ENCODE measurements around the gene RER1.

RER1 gene

DNA sequence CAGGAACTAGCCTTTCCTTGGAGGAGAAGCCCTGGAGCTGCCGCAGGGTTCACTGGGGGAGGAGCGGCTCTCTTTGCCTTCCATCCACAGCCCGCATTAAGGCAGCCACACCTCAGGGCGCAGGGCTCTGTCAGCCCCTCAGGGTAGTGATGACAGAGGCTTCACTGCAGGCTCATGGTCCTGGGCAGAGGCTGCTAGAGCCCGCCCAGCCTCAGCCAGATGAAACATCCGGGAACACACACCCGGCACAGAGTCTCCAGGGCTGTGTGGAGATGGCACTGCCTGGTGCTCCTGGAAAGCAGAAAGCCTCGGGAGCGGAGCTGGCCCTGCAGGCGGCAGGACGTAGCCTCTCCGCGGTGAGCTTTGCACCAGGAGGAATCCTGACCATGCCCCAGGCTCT lies 50.1 kb downstream of the RER1 start:
- Histone ChIP-seq H2AK5ac (ENCODE audit: low read length) (no peak overlapping the region), H3K9me3 (ENCODE audit: insufficient read depth, low read depth, low read length) (peaks cover 4% of the 10 kb centered on the region), H3K79me2 (ENCODE audit: control insufficient read depth, insufficient read depth, low read length, poor library complexity) (no peaks in the 10 kb centered on the region), H3K4me3 (ENCODE audit: low read depth, low read length) (peak overlapping the region; percentile 50), H4K12ac (ENCODE audit: low read depth, low read length) (no peak overlapping the region), H2BK5ac (ENCODE audit: low read depth, low read length, poor library complexity) (no peak overlapping the region), H3K4me1 (ENCODE audit: control insufficient read depth in 1 of 2, insufficient read depth in 2 of 2, low read length in 2 of 2) (no peaks in the 10 kb centered on the region), H3K36me3 (ENCODE audit: control insufficient read depth in 1 of 2, insufficient read depth in 2 of 2, low read length in 2 of 2) (no peaks in the 10 kb centered on the region), H3K27me3 (ENCODE audit: insufficient read depth, low read length) (peaks cover 18% of the 10 kb centered on the region), H4K8ac (ENCODE audit: low read depth, low read length) (no peak overlapping the region), H3K4me2 (ENCODE audit: low read length) (no peak overlapping the region), H3K14ac (ENCODE audit: low read length) (no peak overlapping the region), H4K91ac (ENCODE audit: low read depth, low read length) (no peak overlapping the region), H3K9ac (ENCODE audit: low read length) (no peak overlapping the region), H3K27ac (ENCODE audit: low read depth, low read length) (no peak overlapping the region), H2BK120ac (ENCODE audit: insufficient read depth, low read length, poor library complexity) (no peak overlapping the region), H2BK12ac (ENCODE audit: low read length) (no peak overlapping the region), H3K23ac (ENCODE audit: low read length) (no peak overlapping the region), H2AFZ (ENCODE audit: insufficient read depth, low read length, poor library complexity) (no peak overlapping the region), H3K4ac (ENCODE audit: low read depth, low read length) (no peak overlapping the region), H3K18ac (ENCODE audit: low read length) (no peak overlapping the region), H3K79me1 (ENCODE audit: low read length) (no peaks in the 10 kb centered on the region)
- no CpG with 5 or more reads among the region's 13 CpGs for WGBS (ENCODE audit: extremely low coverage, insufficient coverage, insufficient read length)
- DNase-seq: peak; percentile 70 to 74

DNA sequence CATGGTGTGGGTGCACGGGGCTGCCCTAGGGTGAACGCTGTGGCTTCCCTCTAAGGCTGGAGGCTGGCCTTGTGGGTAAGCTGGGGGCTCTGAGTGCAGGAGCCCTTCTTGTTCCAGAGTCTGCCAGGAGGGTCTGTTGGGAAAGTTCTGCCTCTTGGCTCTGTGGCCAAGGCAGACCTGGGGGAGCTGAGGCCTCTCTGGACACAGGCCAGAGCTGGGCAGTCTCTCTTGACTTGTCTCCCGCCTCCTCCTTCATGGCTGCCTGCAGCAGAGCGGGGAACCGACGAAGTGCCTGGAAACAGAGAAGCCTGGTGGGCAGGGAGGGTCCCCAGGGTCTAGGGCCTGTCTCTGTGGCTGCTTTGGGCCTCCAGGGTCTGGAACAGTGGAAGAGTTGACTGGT lies 51.0 kb downstream of the RER1 start:
- Histone ChIP-seq H3K4me1 (ENCODE audit: control insufficient read depth in 1 of 2, insufficient read depth in 2 of 2, low read length in 2 of 2) (no peaks in the 10 kb centered on the region), H3K79me2 (ENCODE audit: control insufficient read depth, insufficient read depth, low read length, poor library complexity) (no peaks in the 10 kb centered on the region), H4K8ac (ENCODE audit: low read depth, low read length) (no peak overlapping the region), H3K27ac (ENCODE audit: low read depth, low read length) (no peak overlapping the region), H2AK5ac (ENCODE audit: low read length) (no peak overlapping the region), H4K12ac (ENCODE audit: low read depth, low read length) (no peak overlapping the region), H3K9me3 (ENCODE audit: insufficient read depth, low read depth, low read length) (peaks cover 4% of the 10 kb centered on the region), H3K4me3 (ENCODE audit: low read depth, low read length) (no peak overlapping the region), H3K27me3 (ENCODE audit: insufficient read depth, low read length) (peaks cover 18% of the 10 kb centered on the region), H3K18ac (ENCODE audit: low read length) (no peak overlapping the region), H3K4me2 (ENCODE audit: low read length) (no peak overlapping the region), H3K4ac (ENCODE audit: low read depth, low read length) (no peak overlapping the region), H4K91ac (ENCODE audit: low read depth, low read length) (no peak overlapping the region), H2AFZ (ENCODE audit: insufficient read depth, low read length, poor library complexity) (no peak overlapping the region), H3K23ac (ENCODE audit: low read length) (no peak overlapping the region), H3K36me3 (ENCODE audit: control insufficient read depth in 1 of 2, insufficient read depth in 2 of 2, low read length in 2 of 2) (no peaks in the 10 kb centered on the region), H3K14ac (ENCODE audit: low read length) (no peak overlapping the region), H3K9ac (ENCODE audit: low read length) (no peak overlapping the region), H2BK5ac (ENCODE audit: low read depth, low read length, poor library complexity) (no peak overlapping the region), H2BK12ac (ENCODE audit: low read length) (no peak overlapping the region), H3K79me1 (ENCODE audit: low read length) (no peaks in the 10 kb centered on the region), H2BK120ac (ENCODE audit: insufficient read depth, low read length, poor library complexity) (no peak overlapping the region)
- DNase-seq: no peak
- no CpG with 5 or more reads among the region's 6 CpGs for WGBS (ENCODE audit: extremely low coverage, insufficient coverage, insufficient read length)

DNA sequence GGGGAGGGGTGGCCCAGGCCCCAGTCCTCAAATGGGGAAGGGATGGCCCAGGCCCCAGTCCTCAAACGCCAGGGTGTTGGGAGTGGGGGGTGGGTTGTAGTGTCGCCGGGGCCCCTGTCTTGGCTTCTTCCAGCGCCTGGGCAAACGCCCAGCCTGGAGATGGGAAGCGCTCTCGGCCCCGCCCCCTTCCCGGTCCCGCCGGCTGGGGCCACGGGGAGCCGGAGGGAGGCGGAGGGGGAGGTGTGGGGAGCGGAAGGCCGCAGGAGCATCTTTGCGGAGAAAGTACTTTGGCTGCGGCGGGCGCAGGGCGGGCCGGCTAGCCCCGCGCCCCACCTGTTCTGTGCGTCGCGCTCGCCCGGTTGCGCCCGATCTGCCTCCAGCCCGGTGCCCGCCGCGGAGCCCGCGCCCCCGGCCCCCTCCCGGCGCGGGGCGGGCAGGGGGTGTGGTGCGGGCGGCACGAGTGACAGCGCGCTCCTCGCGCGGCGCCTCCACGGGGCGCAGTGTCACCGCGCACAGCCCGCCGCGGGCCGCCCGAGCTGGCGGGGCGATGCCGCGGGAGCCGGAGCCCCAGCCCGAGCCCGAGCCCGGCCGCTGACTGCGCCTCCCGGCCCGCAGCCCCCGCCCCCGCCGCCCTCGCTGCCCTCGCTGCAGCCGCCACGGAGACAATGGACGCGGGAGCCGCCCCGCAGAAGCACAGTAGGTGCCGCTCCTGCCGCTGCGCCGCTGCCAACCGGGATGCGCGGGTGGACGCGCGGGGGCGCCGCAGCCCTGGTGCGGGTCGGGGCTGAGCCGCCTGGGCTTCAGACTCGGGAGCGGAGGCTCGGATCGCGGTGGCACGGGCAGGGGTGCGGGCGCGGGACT lies 51.9 kb downstream of the RER1 start:
- Histone ChIP-seq H3K4me1 (ENCODE audit: control insufficient read depth in 1 of 2, insufficient read depth in 2 of 2, low read length in 2 of 2) (no peaks in the 10 kb centered on the region), H3K9ac (ENCODE audit: low read length) (no peak overlapping the region), H4K8ac (ENCODE audit: low read depth, low read length) (no peak overlapping the region), H3K14ac (ENCODE audit: low read length) (no peak overlapping the region), H2BK120ac (ENCODE audit: insufficient read depth, low read length, poor library complexity) (no peak overlapping the region), H4K91ac (ENCODE audit: low read depth, low read length) (no peak overlapping the region), H4K12ac (ENCODE audit: low read depth, low read length) (no peak overlapping the region), H3K18ac (ENCODE audit: low read length) (no peak overlapping the region), H2AK5ac (ENCODE audit: low read length) (no peak overlapping the region), H3K4me2 (ENCODE audit: low read length) (no peak overlapping the region), H3K79me2 (ENCODE audit: control insufficient read depth, insufficient read depth, low read length, poor library complexity) (no peaks in the 10 kb centered on the region), H3K4ac (ENCODE audit: low read depth, low read length) (no peak overlapping the region), H2BK12ac (ENCODE audit: low read length) (no peak overlapping the region), H3K79me1 (ENCODE audit: low read length) (no peaks in the 10 kb centered on the region), H2AFZ (ENCODE audit: insufficient read depth, low read length, poor library complexity) (no peak overlapping the region), H3K27me3 (ENCODE audit: insufficient read depth, low read length) (peaks cover 18% of the 10 kb centered on the region), H3K9me3 (ENCODE audit: insufficient read depth, low read depth, low read length) (peaks cover 4% of the 10 kb centered on the region), H3K4me3 (ENCODE audit: low read depth, low read length) (no peak overlapping the region), H3K27ac (ENCODE audit: low read depth, low read length) (no peak overlapping the region), H3K36me3 (ENCODE audit: control insufficient read depth in 1 of 2, insufficient read depth in 2 of 2, low read length in 2 of 2) (no peaks in the 10 kb centered on the region), H3K23ac (ENCODE audit: low read length) (no peak overlapping the region), H2BK5ac (ENCODE audit: low read depth, low read length, poor library complexity) (no peak overlapping the region)
- DNase-seq: no peak
- whole genome bisulfite sequencing (ENCODE audit: extremely low coverage, insufficient coverage, insufficient read length): no CpG with 5 or more reads among the region's 107 CpGs

DNA sequence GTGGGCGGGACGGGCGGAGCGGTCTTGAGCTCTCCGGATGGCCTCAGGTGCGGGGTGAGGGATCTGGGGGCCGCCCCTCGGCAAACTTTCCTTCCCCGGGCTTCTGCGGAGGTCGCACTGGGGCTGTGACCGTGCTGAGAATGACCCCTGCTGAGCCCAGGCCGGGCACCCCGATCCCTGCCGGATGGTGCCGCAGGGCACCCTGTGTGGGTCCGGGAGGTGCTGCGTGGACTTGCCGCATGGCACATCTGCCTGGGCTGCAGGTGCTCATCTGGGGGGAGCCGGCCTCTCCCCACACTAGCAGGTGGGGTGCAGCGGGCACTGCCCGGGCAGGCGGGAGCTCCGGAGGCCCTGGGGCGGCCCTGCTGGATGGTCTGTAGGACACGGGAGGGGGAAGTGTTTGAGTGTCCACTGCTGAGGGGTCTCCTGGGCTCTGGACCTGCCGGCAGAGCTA lies 52.5 kb downstream of the RER1 start:
- no peaks in the 10 kb centered on the region for H3K79me2 ChIP-seq (ENCODE audit: control insufficient read depth, insufficient read depth, low read length, poor library complexity)

More for the DNA sequence above, 52.5 kb downstream of the RER1 start:
- Histone ChIP-seq H3K14ac (ENCODE audit: low read length) (no peak overlapping the region), H4K12ac (ENCODE audit: low read depth, low read length) (no peak overlapping the region), H4K91ac (ENCODE audit: low read depth, low read length) (no peak overlapping the region), H2AK5ac (ENCODE audit: low read length) (no peak overlapping the region), H3K27ac (ENCODE audit: low read depth, low read length) (no peak overlapping the region), H3K18ac (ENCODE audit: low read length) (no peak overlapping the region), H2BK120ac (ENCODE audit: insufficient read depth, low read length, poor library complexity) (no peak overlapping the region), H3K79me1 (ENCODE audit: low read length) (no peaks in the 10 kb centered on the region), H3K4me1 (ENCODE audit: control insufficient read depth in 1 of 2, insufficient read depth in 2 of 2, low read length in 2 of 2) (no peaks in the 10 kb centered on the region), H3K36me3 (ENCODE audit: control insufficient read depth in 1 of 2, insufficient read depth in 2 of 2, low read length in 2 of 2) (no peaks in the 10 kb centered on the region), H2AFZ (ENCODE audit: insufficient read depth, low read length, poor library complexity) (no peak overlapping the region), H2BK5ac (ENCODE audit: low read depth, low read length, poor library complexity) (no peak overlapping the region), H4K8ac (ENCODE audit: low read depth, low read length) (no peak overlapping the region), H3K9ac (ENCODE audit: low read length) (no peak overlapping the region), H3K4ac (ENCODE audit: low read depth, low read length) (no peak overlapping the region), H2BK12ac (ENCODE audit: low read length) (no peak overlapping the region), H3K23ac (ENCODE audit: low read length) (no peak overlapping the region), H3K9me3 (ENCODE audit: insufficient read depth, low read depth, low read length) (peaks cover 4% of the 10 kb centered on the region), H3K27me3 (ENCODE audit: insufficient read depth, low read length) (peaks cover 18% of the 10 kb centered on the region), H3K4me2 (ENCODE audit: low read length) (no peak overlapping the region), H3K4me3 (ENCODE audit: low read depth, low read length) (no peak overlapping the region)
- no CpG with 5 or more reads among the region's 27 CpGs for WGBS (ENCODE audit: extremely low coverage, insufficient coverage, insufficient read length)
- no peak for DNase-seq
